Muscle of leg (tissue), 11 donors: ENCODE data around the gene PKMYT1. TPM values are rescaled to one million over a fixed set of nuclear protein-coding genes. Genes with fewer than 3 reads are reported as not detected.
A peak's percentile ranks its signal among the peaks of the same experiment; 100 is the strongest.

Source experiments
- DNase-seq: peaks from one replicate; pipeline ENCODE4 v3.0.0; 2013
- H3K27ac ChIP-seq: one replicate; pipeline ENCODE4 v1.5.1; 2013; ENCODE audit warnings: mild to moderate bottlenecking, low read length, control low read depth
- H3K27me3 ChIP-seq: one replicate; pipeline ENCODE4 v1.6.1; 2013; ENCODE audit warnings: low read length; ENCODE audit not compliant: control insufficient read depth, insufficient read depth
- H3K36me3 ChIP-seq: one replicate; pipeline ENCODE4 v1.6.1; 2013; ENCODE audit warnings: low read length; ENCODE audit not compliant: control insufficient read depth, insufficient read depth
- H3K4me1 ChIP-seq: one replicate; pipeline ENCODE4 v1.6.1; 2013; ENCODE audit warnings: low read length; ENCODE audit not compliant: control insufficient read depth, insufficient read depth
- H3K4me3 ChIP-seq: one replicate; pipeline ENCODE4 v1.5.1; 2013; ENCODE audit warnings: low read length, control low read depth
- H3K9me3 ChIP-seq: replicated peaks from 2 replicates; pipeline ENCODE4 v1.6.1; 2013; ENCODE audit warnings: low read depth, low read length; ENCODE audit not compliant: control insufficient read depth
- WGBS: methylation state at CpG from one replicate; pipeline ENCODE4 v1.1.5; 2013; ENCODE audit warnings: missing lambda C conversion rate; ENCODE audit not compliant: insufficient coverage; 5-methylcytosine and 5-hydroxymethylcytosine counted together
- polyA plus RNA-seq, 8 donors: library from polyadenylated mRNA; unstranded; fragments of 120-200 nt; gene quantifications; one replicate each; pipeline versions ENCODE4 v1.2.1 to v1.2.3, GENCODE V29; 2013; ENCODE audit warnings: inconsistent platforms in 1 of 8, low replicate concordance in 1 of 8; ENCODE audit not compliant: insufficient read length in 8 of 8, insufficient read depth in 1 of 8
- total RNA-seq: library from RNA; stranded (reverse); fragments of 120-200 nt; gene quantifications from one replicate; pipeline ENCODE4 v1.2.4, GENCODE V29; 2013

PKMYT1 gene
- total and polyA plus RNA-seq, 9 donors = 3.6 to 19.4 (median 14.1) TPM

DNA sequence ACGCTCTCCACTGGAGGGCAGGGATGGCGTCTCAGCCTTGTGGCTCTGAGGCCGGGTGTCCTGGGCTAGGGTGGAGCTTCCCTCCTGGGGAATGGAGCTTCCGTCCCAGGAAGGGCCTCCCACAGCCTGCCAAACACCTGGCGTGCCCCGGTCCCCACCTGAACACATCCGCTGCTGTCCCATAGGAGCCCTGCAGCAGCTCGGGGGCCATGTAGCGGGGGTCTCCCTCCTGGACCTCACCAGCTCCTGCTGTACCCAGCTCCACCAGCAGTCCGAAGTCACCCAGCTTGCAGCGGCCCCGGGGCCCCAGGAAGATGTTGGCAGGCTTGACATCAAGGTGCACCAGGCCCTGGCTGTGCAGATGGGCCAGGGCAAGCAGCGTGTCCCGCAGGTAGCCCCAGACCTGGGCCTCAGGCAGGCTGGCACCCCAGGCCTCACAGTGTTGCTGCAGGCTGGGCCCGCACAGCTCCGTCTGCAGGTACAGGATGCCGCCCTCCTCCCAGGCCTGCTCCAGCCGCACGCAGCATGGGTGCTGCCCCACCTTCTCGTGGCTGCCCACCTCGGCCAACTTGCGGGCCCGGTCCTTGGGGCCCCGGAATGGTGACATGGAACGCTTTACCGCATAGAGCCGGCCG, 5.0 kb downstream of the PKMYT1 start:
- DNase-seq = no peak
- Histone ChIP-seq H3K4me3 (no peak overlapping the region), H3K27me3 (peaks cover 3% of the 10 kb centered on the region), H3K27ac (no peak overlapping the region), H3K9me3 (no peaks in the 10 kb centered on the region), H3K4me1 (peaks cover 33% of the 10 kb centered on the region), H3K36me3 (peaks cover 29% of the 10 kb centered on the region)
- 90% methylated on average over 28 of the region's 28 CpGs for WGBS

DNA sequence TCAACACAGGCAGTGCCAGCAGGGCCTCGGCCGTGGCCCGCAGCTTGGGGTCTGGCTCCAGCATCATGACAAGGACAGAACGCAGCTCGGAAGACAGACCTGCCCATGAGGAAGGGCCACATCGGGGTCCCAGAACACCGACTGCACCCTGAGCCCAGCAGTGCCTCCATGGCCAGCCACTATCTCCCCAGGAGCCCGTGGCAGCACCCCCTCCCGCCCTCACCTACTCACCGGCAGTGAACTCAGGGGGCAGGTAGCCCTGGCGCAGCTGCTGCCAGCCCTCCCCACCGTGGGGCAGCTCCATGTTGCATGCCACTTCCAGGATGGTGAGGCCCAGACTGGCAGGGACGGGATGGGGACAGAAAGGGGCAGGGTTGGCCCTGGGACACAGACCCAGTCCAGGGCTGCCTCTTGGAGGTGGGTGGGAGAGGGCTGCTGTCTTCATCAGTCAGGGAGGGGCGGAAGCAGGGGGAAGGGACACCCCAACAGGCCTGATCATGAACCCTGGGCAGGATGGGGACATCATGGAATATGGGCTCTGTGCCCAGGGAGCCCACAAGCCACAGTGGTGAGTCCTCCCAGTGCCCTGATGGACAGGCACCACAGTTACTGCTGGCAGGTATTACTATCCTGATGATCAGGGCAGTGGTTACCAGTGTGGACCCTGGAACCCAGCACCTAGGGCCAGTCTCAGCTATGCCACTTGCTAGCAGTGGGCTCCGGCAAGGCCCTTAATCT, 5.8 kb downstream of the PKMYT1 start:
- no peak for DNase-seq
- Histone ChIP-seq H3K4me3 (no peak overlapping the region), H3K27ac (no peak overlapping the region), H3K9me3 (no peaks in the 10 kb centered on the region), H3K36me3 (peaks cover 29% of the 10 kb centered on the region), H3K27me3 (peaks cover 3% of the 10 kb centered on the region), H3K4me1 (peaks cover 36% of the 10 kb centered on the region)
- WGBS = 93% methylated on average over 15 of the region's 15 CpGs

DNA sequence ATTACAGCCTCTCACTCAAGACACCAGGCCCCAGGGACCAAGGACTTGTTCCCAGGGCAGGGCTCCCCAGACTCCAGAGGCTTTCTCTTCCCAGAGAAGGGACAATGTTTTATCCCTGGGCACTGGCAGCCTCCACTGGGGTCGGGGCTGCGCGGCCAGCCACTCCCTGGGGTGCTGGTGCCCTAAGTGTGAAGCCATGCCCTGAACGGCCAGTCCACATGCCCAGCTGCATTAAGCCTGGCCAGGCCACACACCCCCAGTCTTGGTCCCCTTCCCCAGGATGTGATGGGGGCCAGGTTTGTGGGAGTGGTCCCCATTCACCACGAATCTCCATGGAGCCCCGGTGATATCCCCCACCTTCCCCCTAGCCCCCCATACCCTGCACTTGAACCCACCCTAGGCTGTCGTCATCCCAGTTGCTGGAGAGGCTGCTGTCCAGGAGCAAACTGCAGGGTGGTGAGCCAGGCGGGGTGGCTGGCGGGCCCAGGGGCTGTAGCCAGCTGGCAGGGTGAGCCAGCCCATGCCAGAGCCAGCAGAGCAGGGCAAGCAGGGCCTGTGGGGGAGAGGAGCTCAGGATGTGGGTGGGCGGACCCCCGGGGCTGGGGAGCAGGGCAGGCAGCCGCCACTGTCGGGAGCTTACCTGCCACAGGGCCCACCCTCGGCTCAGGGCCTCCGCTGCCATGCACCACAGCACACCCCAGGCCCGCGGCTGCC, 6.5 kb downstream of the PKMYT1 start:
- no peak overlapping the region for H3K4me3 ChIP-seq
- H3K9me3 ChIP-seq = no peaks in the 10 kb centered on the region
- H3K27me3 ChIP-seq = peaks cover 4% of the 10 kb centered on the region
- no peak for DNase-seq
- H3K27ac ChIP-seq = no peak overlapping the region
- WGBS = 79% methylated on average over 15 of the region's 17 CpGs
- peaks cover 29% of the 10 kb centered on the region for H3K36me3 ChIP-seq
- peaks cover 34% of the 10 kb centered on the region for H3K4me1 ChIP-seq

DNA sequence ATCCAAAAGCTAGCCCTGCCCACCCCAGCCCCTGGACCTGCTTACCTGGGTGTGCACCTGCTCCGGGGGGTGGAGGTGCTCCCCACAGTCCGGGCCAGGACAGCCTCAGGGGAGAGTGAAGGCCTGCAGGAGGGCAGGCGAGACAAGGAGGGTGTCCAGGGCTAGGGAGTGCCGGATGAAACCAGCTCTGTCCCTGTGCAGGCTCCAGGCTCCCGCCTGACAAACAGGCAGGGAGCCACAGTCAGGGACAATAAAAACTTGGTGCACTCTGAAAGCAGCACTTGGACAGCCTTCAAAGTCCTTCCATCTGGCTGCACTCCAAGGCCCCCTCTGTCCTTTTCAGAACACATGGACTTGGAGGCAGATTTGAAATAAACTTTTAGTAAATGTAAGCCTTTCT, 7.2 kb downstream of the PKMYT1 start:
- Histone ChIP-seq H3K9me3 (no peaks in the 10 kb centered on the region), H3K36me3 (peaks cover 29% of the 10 kb centered on the region), H3K4me3 (no peak overlapping the region), H3K27ac (no peak overlapping the region), H3K4me1 (peaks cover 40% of the 10 kb centered on the region), H3K27me3 (peaks cover 11% of the 10 kb centered on the region)
- 48% methylated on average over 3 of the region's 5 CpGs for WGBS
- no peak for DNase-seq

DNA sequence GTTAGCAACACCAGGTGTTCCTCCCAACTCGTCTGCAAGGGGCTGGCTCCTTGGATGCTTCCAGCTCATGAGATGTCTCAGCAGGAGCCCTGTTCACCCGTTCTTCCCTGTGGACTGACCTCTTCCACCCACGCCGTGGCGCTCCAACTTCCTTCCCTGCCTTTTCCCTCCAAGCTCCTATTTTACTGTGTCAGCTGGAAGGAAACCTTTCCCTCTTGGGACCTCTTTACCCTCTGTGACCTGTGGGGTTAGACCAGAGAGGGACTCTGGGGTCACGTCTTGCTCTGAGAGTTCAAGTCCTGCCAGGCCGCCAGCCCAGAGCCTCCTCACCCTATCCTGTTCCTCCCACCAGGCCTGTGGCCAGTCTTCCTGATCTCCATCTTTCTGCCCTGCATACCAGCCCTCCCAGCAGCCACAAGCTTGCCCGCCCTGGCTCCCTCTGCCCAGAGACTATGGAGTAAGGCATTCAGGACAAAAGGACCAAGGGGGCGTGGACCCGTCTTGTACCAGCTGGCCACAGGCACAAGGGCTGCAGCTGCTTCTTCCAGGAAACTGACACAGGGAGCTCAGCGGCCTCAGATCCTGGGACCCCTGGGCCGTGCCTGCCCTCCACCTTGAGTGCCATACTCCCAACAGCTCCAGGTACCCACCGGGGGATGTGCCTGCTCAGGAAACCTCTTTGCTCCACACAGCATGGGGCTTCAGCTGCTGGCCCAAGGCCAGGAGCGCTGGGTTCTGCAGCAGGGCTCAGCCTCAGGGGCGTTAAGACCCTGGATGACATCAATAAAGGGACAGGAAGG, 8.1 kb downstream of the PKMYT1 start:
- H3K4me1 ChIP-seq = peaks cover 46% of the 10 kb centered on the region
- no peak for DNase-seq
- H3K36me3 ChIP-seq = peaks cover 29% of the 10 kb centered on the region
- 67% methylated on average over 13 of the region's 15 CpGs for WGBS
- no peak overlapping the region for H3K27ac ChIP-seq
- H3K27me3 ChIP-seq = peaks cover 20% of the 10 kb centered on the region
- H3K9me3 ChIP-seq = no peaks in the 10 kb centered on the region
- no peak overlapping the region for H3K4me3 ChIP-seq

DNA sequence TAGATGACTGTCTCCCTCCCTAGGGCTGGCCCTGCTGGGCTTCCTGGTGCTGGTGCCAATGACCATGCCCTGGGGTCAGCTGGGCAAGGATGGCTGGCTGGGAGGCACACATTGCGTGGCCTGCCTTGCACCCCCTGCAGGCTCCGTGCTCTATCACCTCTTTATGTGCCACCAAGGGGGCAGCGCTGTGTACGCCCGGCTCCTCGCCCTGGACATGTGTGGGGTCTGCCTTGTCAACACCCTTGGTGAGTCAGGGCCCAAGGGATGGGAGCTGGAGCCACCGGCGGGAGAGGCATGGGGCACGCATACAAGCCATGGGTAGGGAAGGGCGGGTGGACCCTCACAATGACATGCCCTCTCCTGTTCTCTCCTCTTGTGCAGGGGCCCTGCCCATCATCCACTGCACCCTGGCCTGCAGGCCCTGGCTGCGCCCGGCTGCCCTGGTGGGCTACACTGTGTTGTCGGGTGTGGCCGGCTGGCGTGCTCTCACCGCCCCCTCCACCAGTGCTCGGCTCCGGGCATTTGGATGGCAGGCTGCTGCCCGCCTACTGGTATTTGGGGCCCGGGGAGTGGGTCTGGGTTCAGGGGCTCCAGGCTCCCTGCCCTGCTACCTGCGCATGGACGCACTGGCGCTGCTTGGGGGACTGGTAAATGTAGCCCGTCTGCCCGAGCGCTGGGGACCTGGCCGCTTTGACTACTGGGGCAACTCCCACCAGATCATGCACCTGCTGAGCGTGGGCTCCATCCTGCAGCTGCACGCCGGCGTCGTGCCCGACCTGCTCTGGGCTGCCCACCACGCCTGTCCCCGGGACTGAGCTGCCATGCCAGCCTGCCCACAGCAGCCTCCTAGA, 8.9 kb downstream of the PKMYT1 start:
- WGBS = 89% methylated on average over 33 of the region's 35 CpGs
- peaks cover 27% of the 10 kb centered on the region for H3K27me3 ChIP-seq
- H3K4me1 ChIP-seq = peaks cover 50% of the 10 kb centered on the region
- H3K27ac ChIP-seq = no peak overlapping the region
- DNase-seq = no peak
- no peak overlapping the region for H3K4me3 ChIP-seq
- H3K9me3 ChIP-seq = no peaks in the 10 kb centered on the region
- peaks cover 29% of the 10 kb centered on the region for H3K36me3 ChIP-seq

DNA sequence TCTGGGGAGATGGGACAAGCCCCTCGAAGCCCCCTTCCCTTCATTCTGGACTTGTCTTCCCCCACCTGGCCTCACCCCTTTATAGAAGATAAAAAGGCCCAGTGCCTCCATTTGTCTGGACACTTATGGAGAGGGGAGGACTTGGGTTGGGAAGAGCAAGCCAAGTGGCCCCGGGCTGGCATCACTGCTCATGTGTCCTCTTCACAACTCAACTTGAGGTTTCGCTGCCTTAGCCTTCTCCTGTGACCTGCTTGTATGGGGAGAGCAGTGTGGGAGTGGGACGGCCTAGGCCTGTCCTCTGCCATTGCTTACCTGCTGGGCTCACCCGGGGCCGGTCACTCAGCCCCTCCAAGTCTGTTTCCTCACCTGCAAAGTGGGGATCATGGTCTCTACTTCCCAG, 9.7 kb downstream of the PKMYT1 start:
- Histone ChIP-seq H3K4me1 (peaks cover 55% of the 10 kb centered on the region), H3K36me3 (peaks cover 23% of the 10 kb centered on the region), H3K4me3 (peak overlapping the region; percentile 52), H3K9me3 (no peaks in the 10 kb centered on the region), H3K27ac (no peak overlapping the region), H3K27me3 (peaks cover 35% of the 10 kb centered on the region)
- DNase-seq = no peak
- 79% methylated on average over 2 of the region's 6 CpGs for WGBS

DNA sequence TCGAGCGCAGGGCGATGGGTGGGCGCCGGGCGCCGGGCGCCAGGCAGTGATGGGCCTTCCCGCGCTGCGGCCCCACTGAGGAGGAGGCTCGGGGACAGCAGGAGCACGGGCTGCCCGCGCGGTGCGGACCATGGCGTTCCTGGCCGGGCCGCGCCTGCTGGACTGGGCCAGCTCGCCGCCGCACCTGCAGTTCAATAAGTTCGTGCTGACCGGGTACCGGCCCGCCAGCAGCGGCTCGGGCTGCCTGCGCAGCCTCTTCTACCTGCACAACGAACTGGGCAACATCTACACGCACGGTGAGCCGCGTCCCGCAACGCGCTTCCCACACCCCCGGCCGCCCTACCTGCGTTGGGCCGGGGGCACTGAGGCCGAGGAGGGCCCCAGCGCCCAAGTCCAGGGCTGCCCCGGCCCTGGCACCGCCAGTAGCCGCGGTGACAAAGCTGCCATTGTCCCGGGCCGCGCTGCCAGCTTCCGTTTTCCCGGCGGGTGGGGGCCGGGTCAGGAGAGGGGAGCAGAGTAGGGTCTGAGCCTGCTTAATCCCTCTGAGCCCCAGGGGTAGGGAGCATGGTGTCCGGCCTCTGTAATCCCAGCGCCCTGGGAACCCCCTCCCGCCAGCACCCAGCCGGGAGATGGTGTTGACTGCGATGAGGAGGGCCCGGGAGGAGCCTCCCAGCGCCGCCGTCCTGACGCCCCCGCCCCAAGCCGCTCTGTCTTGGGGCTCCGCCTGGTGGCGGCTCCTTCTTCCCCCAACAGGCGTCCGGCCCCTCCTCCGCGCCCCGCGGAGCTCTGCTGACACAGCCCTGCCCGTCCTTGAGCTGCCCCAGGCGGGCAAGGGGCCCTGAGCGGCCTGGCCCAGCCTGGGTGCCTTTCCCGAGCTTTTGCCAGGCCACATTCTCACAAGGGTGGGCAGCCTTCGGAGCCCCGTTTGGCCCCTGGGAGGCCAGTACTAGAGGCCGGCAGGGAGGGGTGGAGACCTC, 10.4 kb downstream of the PKMYT1 start:
- WGBS = under 1% methylated on average over 69 of the region's 83 CpGs
- peaks cover 42% of the 10 kb centered on the region for H3K27me3 ChIP-seq
- peaks cover 60% of the 10 kb centered on the region for H3K4me1 ChIP-seq
- no peak for DNase-seq
- peaks cover 17% of the 10 kb centered on the region for H3K36me3 ChIP-seq
- peak overlapping the region; percentile 52 for H3K4me3 ChIP-seq
- no peak overlapping the region for H3K27ac ChIP-seq
- no peaks in the 10 kb centered on the region for H3K9me3 ChIP-seq
